Parathyroid adenoma (tissue), 2 donors: ENCODE results near the gene CPB2.

Experiments
- H2AFZ ChIP-seq: fragments of 300-600 bp; sonication (generic); one replicate; pipeline ENCODE4 v1.7.0; 2017; ENCODE audit warnings: antibody characterized with exemption, mild to moderate bottlenecking
- H3K27ac ChIP-seq: fragments of 300-600 bp; sonication (generic); one replicate; pipeline ENCODE4 v1.7.0; 2017
- H3K27me3 ChIP-seq: fragments of 300-600 bp; sonication (generic); one replicate; pipeline ENCODE4 v1.7.0; 2017; ENCODE audit warnings: low read length; ENCODE audit not compliant: control insufficient read depth, insufficient read depth
- H3K36me3 ChIP-seq: fragments of 300-600 bp; sonication (generic); one replicate; pipeline ENCODE4 v1.7.0; 2017; ENCODE audit warnings: low read length; ENCODE audit not compliant: control insufficient read depth, insufficient read depth
- H3K4me1 ChIP-seq: fragments of 300-600 bp; sonication (generic); one replicate; pipeline ENCODE4 v1.7.0; 2017; ENCODE audit warnings: control low read depth
- H3K4me2 ChIP-seq: fragments of 300-600 bp; sonication (generic); one replicate; pipeline ENCODE4 v1.7.0; 2017; ENCODE audit warnings: low read length
- H3K4me3 ChIP-seq: fragments of 300-600 bp; sonication (generic); one replicate; pipeline ENCODE4 v1.7.0; 2017; ENCODE audit warnings: low read depth, low read length
- H3K79me2 ChIP-seq: fragments of 300-600 bp; sonication (generic); one replicate; pipeline ENCODE4 v1.7.0; 2017; ENCODE audit warnings: control low read depth
- H3K9ac ChIP-seq: fragments of 300-600 bp; sonication (generic); one replicate; pipeline ENCODE4 v1.7.0; 2017; ENCODE audit warnings: mild to moderate bottlenecking
- H3K9me3 ChIP-seq: fragments of 300-600 bp; sonication (generic); one replicate; pipeline ENCODE4 v1.7.0; 2017; ENCODE audit warnings: low read length; ENCODE audit not compliant: control insufficient read depth
- CTCF ChIP-seq: fragments of 300-600 bp; sonication (generic); IDR thresholded peaks from one replicate; pipeline ENCODE4 v1.7.0; 2017; ENCODE audit warnings: antibody characterized with exemption, mild to moderate bottlenecking
- donor health status: primary hyperparathyroidism.

The CPB2 gene

GRCh38 chr13:46012404-46012803, 92.4 kb downstream of the CPB2 start:
- no peaks in the 10 kb centered on the region for H3K4me1 ChIP-seq
- no peaks in the 10 kb centered on the region for H3K36me3 ChIP-seq
- H3K27me3 ChIP-seq, result no peaks in the 10 kb centered on the region
- no peak overlapping the region for H3K9ac ChIP-seq
- H2AFZ ChIP-seq, result no peak overlapping the region
- no peaks in the 10 kb centered on the region for H3K79me2 ChIP-seq
- no peak overlapping the region for H3K4me2 ChIP-seq
- H3K4me3 ChIP-seq, result no peak overlapping the region
- H3K9me3 ChIP-seq, result no peaks in the 10 kb centered on the region
- TF ChIP-seq CTCF, result no peak
- H3K27ac ChIP-seq, result peak overlapping the region; percentile 81

GRCh38 chr13:46010148-46010547, 94.7 kb downstream of the CPB2 start:
- no peak overlapping the region for H3K9ac ChIP-seq
- H3K36me3 ChIP-seq, result no peaks in the 10 kb centered on the region
- H3K9me3 ChIP-seq, result no peaks in the 10 kb centered on the region
- H3K27me3 ChIP-seq, result no peaks in the 10 kb centered on the region
- H3K4me1 ChIP-seq, result no peaks in the 10 kb centered on the region
- no peak overlapping the region for H2AFZ ChIP-seq
- H3K4me3 ChIP-seq, result no peak overlapping the region
- no peaks in the 10 kb centered on the region for H3K79me2 ChIP-seq
- no peak overlapping the region for H3K27ac ChIP-seq
- no peak overlapping the region for H3K4me2 ChIP-seq
- TF ChIP-seq CTCF, result no peak

- no peaks in the 10 kb centered on the region for H3K4me1 ChIP-seq
- no peak overlapping the region for H3K27ac ChIP-seq
- TF ChIP-seq CTCF, result no peak
- H3K27me3 ChIP-seq, result no peaks in the 10 kb centered on the region
- no peak overlapping the region for H3K4me2 ChIP-seq
- no peaks in the 10 kb centered on the region for H3K9me3 ChIP-seq
- H2AFZ ChIP-seq, result no peak overlapping the region
- H3K79me2 ChIP-seq, result no peaks in the 10 kb centered on the region
- no peak overlapping the region for H3K9ac ChIP-seq
- H3K36me3 ChIP-seq, result no peaks in the 10 kb centered on the region
- no peak overlapping the region for H3K4me3 ChIP-seq
Observed at GRCh38 chr13:46008631-46009030, 96.2 kb downstream of the CPB2 start.

- no peak for TF ChIP-seq CTCF
- H3K4me1 ChIP-seq, result no peaks in the 10 kb centered on the region
- H3K9me3 ChIP-seq, result no peaks in the 10 kb centered on the region
- H3K27ac ChIP-seq, result no peak overlapping the region
- no peaks in the 10 kb centered on the region for H3K79me2 ChIP-seq
- no peaks in the 10 kb centered on the region for H3K36me3 ChIP-seq
- no peak overlapping the region for H2AFZ ChIP-seq
- no peaks in the 10 kb centered on the region for H3K27me3 ChIP-seq
- H3K9ac ChIP-seq, result no peak overlapping the region
- H3K4me3 ChIP-seq, result no peak overlapping the region
- H3K4me2 ChIP-seq, result no peak overlapping the region
Observed at GRCh38 chr13:46006688-46007452, 98.0 kb downstream of the CPB2 start.

- Histone ChIP-seq H3K79me2 (no peaks in the 10 kb centered on the region), H3K9ac (no peak overlapping the region), H2AFZ (no peak overlapping the region), H3K4me3 (no peak overlapping the region), H3K27me3 (no peaks in the 10 kb centered on the region), H3K9me3 (no peaks in the 10 kb centered on the region), H3K36me3 (no peaks in the 10 kb centered on the region), H3K4me1 (no peaks in the 10 kb centered on the region), H3K27ac (no peak overlapping the region), H3K4me2 (no peak overlapping the region)
- no peak for TF ChIP-seq CTCF
Observed at GRCh38 chr13:46004491-46004890, 100.3 kb downstream of the CPB2 start.
